ENCODE data around the gene GRHPR. TPM values are rescaled to one million over a fixed set of nuclear protein-coding genes. Genes with fewer than 3 reads are reported as not detected.

The GRHPR gene
- total and polyA plus RNA-seq, 2 donors, result 52.2 to 122 TPM

DNA sequence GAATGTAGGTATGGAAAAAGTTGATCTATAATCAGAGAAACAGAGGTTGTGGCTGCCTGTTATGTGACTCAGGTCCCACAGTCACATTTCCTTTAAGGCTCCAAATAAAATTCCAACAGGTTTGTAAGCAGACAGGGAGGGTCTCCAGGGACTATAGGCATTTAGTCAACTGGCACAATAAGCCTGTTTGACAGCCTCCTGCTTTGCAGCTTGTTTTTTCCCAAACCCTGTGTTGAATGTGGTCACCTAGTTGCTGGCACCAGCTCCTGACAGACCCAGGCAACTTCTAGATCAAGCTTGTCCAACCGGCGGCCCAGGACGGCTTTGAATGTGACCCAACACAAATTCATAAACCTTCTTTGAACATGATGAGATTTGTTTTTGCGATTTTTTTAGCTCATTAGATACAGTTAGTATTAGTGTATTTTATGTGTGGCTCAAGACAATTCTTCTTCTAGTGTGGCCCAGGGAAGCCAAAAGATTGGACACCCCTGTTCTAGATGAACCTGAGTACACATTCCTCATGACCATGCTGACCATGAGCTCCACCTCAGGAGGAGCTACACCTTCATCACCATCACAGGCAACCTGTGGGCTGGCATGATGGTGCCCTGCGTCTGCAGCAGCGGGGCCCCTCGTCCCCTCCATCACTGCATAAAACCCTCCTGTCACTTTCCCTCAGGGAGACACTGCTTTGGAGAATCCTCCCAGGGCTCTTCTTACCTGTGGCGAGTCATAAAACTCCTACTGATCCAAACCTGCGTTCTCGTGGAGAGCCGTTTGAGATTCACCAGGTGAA lies 15.7 kb upstream of the GRHPR start:
- H3K27ac ChIP-seq (ENCODE audit: low read depth), result no peak overlapping the region
- no peak overlapping the region for H3K4me3 ChIP-seq (ENCODE audit: low read depth, low read length)
- no peaks in the 10 kb centered on the region for H3K36me3 ChIP-seq (ENCODE audit: insufficient read depth)
- H3K4me1 ChIP-seq (ENCODE audit: insufficient read depth), result no peaks in the 10 kb centered on the region
- no peak for DNase-seq (ENCODE audit: extremely low spot score)
- 89% methylated on average over 11 of the region's 11 CpGs for WGBS

DNA sequence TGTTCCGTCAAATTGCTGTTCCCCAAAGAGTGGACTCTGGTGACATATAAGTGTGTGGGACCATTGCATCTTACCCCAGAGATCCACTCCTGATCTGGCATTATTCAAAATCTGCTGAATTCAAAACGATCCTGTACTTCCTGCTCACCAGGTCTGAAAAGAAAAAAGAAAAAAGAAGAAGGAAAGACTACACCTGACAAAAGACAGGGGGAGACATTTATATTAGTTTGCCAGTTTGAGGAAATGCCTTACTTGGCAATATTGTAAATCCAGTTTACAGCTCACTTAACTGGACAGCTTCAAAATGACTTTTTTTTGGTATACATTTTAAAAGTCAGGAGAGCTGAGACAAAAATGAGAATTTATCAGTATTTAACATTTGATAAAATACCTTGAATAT lies 15.0 kb upstream of the GRHPR start:
- no peak for DNase-seq (ENCODE audit: extremely low spot score)
- no peaks in the 10 kb centered on the region for H3K4me1 ChIP-seq (ENCODE audit: insufficient read depth)
- no peak overlapping the region for H3K4me3 ChIP-seq (ENCODE audit: low read depth, low read length)
- no peaks in the 10 kb centered on the region for H3K36me3 ChIP-seq (ENCODE audit: insufficient read depth)
- no peak overlapping the region for H3K27ac ChIP-seq (ENCODE audit: low read depth)
- 64% methylated on average over 2 of the region's 2 CpGs for WGBS

DNA sequence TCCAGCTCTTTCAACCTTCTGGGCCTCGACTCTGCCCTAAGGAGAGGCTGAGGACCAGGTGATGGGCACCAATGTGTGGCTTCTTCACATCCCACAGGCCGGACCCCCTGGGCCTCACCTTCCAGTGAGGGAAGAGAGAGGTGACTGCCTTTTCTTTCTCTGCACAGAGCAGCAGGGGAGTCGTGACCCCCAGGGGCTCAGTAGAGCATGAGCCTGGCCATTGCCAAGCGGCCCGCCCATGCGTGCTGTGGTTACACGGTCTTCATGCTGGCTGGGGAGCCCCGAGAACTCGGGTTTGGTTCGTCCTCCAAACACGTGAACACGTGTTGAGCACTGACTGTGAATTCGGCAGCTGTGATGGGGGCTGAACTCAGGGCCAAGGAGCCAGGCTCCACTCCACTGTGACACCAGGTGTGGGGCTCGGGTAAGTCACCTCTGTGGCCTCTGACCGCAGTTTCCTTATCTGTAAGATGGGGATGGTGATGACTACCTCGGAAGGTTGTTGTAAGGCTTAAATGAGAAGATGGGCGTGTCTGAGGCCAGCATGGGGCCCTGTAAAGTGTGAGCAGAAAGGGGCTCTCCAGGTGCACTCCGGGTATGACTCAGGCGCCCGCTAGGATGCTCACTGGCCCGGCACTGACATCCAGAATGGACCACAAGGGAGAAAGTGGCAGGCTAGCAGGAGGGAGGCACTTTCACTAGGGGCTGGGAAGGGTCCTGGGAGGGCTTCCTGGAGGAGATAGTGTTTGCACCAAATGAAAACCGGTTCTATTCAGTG lies 13.4 kb upstream of the GRHPR start:
- no peak overlapping the region for H3K4me3 ChIP-seq (ENCODE audit: low read depth, low read length)
- H3K4me1 ChIP-seq (ENCODE audit: insufficient read depth), result no peaks in the 10 kb centered on the region
- no peak for DNase-seq (ENCODE audit: extremely low spot score)
- no peak overlapping the region for H3K27ac ChIP-seq (ENCODE audit: low read depth)
- 86% methylated on average over 22 of the region's 22 CpGs for whole genome bisulfite sequencing
- no peaks in the 10 kb centered on the region for H3K36me3 ChIP-seq (ENCODE audit: insufficient read depth)

DNA sequence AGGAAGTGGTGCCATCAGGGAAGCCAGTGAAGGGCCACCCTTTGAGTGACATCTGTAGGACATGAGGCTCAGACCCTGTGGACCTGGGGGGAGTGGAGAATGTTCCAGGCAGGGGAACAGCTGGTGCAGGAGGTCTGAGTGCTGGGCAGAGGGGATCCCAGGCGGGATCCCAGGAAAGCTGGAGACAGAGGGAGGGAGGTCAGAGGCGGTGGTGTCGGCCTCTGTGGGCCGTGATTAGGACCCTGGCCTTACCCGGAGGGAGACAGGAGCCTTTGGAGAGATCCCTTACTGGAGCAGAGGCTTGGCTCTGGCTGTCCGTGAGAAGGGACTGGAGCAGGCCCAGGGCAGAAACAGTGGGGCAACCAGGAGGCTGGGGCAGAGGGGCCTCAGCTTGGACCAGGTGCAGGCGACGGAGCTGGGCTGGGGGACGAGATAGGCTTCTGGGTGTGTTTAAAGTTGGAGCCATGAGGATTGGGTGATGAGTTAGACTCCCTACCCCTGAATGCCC lies 12.1 kb upstream of the GRHPR start:
- Histone ChIP-seq H3K4me3 (ENCODE audit: low read depth, low read length) (no peak overlapping the region), H3K27ac (ENCODE audit: low read depth) (no peak overlapping the region), H3K4me1 (ENCODE audit: insufficient read depth) (no peaks in the 10 kb centered on the region), H3K36me3 (ENCODE audit: insufficient read depth) (no peaks in the 10 kb centered on the region)
- WGBS, result 90% methylated on average over 9 of the region's 9 CpGs
- DNase-seq (ENCODE audit: extremely low spot score), result no peak

DNA sequence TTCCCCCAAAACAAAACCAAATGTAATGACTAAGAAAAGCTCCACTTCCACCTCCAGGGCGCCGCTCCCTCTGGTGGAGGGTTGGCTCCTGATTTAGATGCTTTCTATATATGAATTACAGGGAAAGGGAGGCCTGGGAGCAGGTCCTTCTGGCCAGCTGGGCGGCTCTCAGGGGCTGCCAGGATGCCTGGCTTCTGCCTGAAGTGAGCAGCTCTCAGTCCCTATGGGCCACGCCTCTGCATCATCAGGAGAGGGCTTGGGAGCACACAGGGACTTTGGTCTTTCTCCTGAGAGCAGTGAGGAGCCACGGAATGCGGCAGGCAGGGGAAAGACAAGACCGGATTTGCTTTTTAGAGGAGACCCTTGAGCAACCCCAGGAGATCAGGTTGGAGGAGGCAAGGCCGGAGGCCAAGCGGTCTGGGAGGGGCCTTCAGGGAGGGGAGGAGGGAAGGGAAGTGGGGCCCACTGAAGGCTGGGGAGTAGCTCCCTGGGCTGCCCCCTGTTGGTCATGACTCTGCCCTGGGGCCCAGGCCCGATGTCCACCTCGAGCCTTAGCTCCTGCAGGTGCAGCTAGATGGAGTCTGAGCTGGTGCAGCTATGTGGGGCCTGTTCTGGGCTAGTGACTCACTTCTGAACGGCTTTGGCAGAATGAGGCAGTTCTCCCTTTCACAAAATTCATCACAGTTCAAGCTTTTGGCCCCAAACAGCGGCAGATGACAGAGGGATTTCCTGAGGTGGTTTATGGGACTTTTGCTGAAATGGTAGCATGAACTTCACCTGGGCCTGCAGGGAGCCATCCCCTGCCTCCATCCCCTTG lies 11.3 kb upstream of the GRHPR start:
- no peak overlapping the region for H3K27ac ChIP-seq (ENCODE audit: low read depth)
- H3K4me1 ChIP-seq (ENCODE audit: insufficient read depth), result no peaks in the 10 kb centered on the region
- H3K36me3 ChIP-seq (ENCODE audit: insufficient read depth), result no peaks in the 10 kb centered on the region
- 82% methylated on average over 13 of the region's 13 CpGs for WGBS
- H3K4me3 ChIP-seq (ENCODE audit: low read depth, low read length), result no peak overlapping the region
- no peak for DNase-seq (ENCODE audit: extremely low spot score)

DNA sequence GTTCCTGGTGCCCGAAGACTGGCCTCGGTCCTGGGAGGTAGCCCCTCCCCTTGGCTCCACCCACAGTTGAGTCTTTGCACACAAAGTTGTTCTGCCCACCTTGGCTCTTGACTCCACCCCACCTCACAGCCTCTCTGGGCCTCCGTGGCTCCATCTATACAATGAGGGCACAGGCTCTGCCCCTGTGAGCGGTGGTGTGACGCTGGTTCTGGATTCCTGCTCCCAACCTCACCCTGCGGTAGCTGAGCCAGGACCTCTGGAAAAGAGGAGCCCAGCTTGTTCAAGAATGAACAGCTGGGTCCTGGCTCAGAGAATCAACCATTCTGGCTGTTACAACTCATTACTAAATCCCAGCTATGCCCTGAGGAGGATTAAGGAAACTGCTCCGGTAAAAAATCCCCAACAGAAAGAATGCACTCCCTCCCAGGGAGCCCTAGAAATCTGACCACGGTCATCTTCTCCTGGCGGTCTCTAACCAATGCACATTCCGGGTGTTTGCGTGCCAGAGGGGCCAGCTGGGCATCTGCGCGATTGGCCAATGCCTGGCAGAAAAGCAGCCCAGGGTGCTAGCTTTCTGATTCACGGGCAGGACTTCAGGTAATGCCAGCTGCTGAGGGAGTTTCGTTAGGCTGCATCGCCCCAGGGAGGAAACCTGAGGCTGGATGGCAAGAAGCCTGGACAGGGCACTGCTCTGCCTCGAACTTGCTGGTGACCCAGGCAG lies 9.9 kb upstream of the GRHPR start:
- H3K4me1 ChIP-seq (ENCODE audit: insufficient read depth), result no peaks in the 10 kb centered on the region
- H3K4me3 ChIP-seq (ENCODE audit: low read depth, low read length), result no peak overlapping the region
- H3K27ac ChIP-seq (ENCODE audit: low read depth), result no peak overlapping the region
- WGBS, result 65% methylated on average over 17 of the region's 17 CpGs
- no peak for DNase-seq (ENCODE audit: extremely low spot score)
- no peaks in the 10 kb centered on the region for H3K36me3 ChIP-seq (ENCODE audit: insufficient read depth)

- H3K27ac ChIP-seq (ENCODE audit: low read depth), result no peak overlapping the region
- DNase-seq (ENCODE audit: extremely low spot score), result no peak
- no peak overlapping the region for H3K4me3 ChIP-seq (ENCODE audit: low read depth, low read length)
- 90% methylated on average over 4 of the region's 4 CpGs for WGBS
- H3K36me3 ChIP-seq (ENCODE audit: insufficient read depth), result no peaks in the 10 kb centered on the region
- no peaks in the 10 kb centered on the region for H3K4me1 ChIP-seq (ENCODE audit: insufficient read depth)
Observed at GRCh38 chr9:37413311-37413710, 9.2 kb upstream of the GRHPR start.

DNA sequence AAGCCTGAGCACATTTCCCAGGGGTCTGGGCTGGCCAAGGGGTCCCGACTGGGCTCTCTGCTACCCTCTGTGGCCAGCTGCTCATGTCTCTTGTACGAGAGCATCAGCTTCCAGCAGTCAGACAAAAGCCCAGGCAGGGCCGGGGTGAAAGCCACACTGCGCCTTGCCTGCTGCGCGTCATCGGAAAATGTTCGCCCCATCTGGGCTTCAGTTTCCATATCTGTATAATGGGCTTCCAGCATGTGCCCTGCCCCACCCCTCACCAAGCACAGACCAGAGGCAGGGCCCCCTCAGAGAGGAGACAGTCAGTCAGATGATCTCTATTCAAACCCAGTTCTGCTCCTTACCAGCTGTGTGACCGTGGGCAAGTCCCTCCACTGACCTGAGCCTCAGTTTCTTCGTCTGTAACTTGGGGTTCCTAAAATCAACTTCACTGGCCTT lies 8.0 kb upstream of the GRHPR start:
- no peak overlapping the region for H3K4me3 ChIP-seq (ENCODE audit: low read depth, low read length)
- WGBS, result 88% methylated on average over 10 of the region's 10 CpGs
- no peaks in the 10 kb centered on the region for H3K4me1 ChIP-seq (ENCODE audit: insufficient read depth)
- H3K27ac ChIP-seq (ENCODE audit: low read depth), result no peak overlapping the region
- no peak for DNase-seq (ENCODE audit: extremely low spot score)
- H3K36me3 ChIP-seq (ENCODE audit: insufficient read depth), result no peaks in the 10 kb centered on the region

- Histone ChIP-seq H3K27ac (ENCODE audit: low read depth) (no peak overlapping the region), H3K4me1 (ENCODE audit: insufficient read depth) (no peaks in the 10 kb centered on the region), H3K4me3 (ENCODE audit: low read depth, low read length) (no peak overlapping the region), H3K36me3 (ENCODE audit: insufficient read depth) (no peaks in the 10 kb centered on the region)
- DNase-seq (ENCODE audit: extremely low spot score), result peak; percentile 43
- WGBS, result 19% methylated on average over 22 of the region's 22 CpGs
Observed at GRCh38 chr9:37415011-37415719, 7.3 kb upstream of the GRHPR start.

DNA sequence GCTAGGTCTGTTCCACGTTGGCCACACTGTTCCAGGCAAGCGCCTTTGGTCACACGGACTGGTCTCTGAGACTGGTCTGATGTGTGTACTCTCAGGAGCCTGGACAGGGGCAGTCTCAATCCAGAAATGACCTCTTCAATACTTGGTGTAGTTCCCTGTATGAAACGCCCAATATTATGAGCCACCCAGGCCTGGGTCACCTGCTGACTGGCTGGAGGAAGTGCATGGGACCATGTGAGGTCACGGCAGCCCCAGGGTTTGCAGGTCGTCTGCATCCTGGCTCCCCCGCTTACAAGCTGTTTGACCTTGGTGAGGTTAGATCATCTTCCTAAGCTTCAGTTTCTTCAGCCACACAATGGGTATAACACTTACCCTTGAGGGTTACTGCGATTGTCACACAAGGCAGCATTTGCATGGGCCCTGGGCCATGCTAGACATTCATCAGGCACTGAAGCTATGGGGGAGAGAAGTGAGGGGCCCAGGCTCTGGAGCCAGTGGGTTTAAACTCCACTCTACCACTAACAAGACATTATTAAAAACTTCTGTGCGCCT lies 5.2 kb upstream of the GRHPR start:
- no peak for DNase-seq (ENCODE audit: extremely low spot score)
- H3K27ac ChIP-seq (ENCODE audit: low read depth), result no peak overlapping the region
- no peaks in the 10 kb centered on the region for H3K4me1 ChIP-seq (ENCODE audit: insufficient read depth)
- 90% methylated on average over 9 of the region's 9 CpGs for WGBS
- no peak overlapping the region for H3K4me3 ChIP-seq (ENCODE audit: low read depth, low read length)
- H3K36me3 ChIP-seq (ENCODE audit: insufficient read depth), result no peaks in the 10 kb centered on the region

DNA sequence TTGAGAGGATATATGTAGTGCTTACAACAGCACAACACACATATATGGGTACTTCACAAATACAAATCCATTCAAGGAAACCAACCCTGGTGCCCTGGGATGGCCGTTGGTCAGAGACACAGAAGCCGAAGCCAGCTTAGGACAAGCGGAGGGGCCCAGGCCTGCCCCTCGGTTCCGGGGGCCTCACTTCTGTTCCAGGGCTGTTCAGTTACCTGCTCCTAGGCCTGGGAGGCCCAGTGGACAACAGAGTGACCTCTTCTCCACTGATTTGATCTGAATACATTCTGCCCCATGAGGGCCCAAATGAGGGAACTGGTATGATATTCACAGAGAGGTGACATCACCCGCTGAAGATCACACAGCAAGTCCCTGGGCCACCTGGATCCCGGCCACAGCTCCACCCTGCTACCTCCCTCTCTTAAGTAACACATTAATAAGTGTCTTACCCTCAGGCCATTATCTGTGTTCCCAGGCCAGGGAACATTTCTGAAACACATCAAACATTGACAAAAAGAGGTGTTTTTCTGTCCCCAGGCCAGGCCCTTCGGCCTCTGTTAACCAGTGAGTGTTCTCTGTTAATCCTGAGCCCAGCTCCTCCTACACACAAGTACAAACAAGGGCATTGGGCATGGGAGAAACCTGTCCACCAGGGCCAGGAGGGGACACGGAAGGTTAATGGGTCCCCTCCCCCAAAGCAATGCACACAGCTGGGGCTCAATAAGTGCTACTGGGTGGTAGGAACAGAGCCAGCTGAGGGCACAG lies 4.5 kb upstream of the GRHPR start:
- 87% methylated on average over 9 of the region's 9 CpGs for WGBS
- Histone ChIP-seq H3K27ac (ENCODE audit: low read depth) (no peak overlapping the region), H3K36me3 (ENCODE audit: insufficient read depth) (no peaks in the 10 kb centered on the region), H3K4me1 (ENCODE audit: insufficient read depth) (no peaks in the 10 kb centered on the region), H3K4me3 (ENCODE audit: low read depth, low read length) (no peak overlapping the region)
- DNase-seq (ENCODE audit: extremely low spot score), result no peak

DNA sequence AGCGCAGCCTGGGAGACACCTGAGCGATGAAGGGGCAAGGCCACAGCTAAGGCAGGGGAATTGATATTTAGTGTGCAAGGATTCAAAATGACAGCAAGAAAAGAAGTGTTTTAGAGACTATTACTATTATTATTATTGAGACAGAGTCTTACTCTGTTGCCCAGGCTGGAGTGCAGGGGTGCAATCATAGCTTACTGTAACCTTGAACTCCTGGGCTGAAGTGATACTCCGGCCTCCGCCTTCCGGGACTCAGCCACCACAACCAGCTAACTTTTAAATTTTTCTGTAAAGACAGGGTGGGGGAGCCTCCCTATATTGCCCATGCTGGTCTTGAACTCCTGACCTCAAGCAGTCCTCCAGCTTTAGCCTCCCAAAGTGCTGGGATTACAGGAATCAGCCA lies 3.3 kb upstream of the GRHPR start:
- DNase-seq (ENCODE audit: extremely low spot score), result no peak
- 98% methylated on average over 5 of the region's 5 CpGs for WGBS
- Histone ChIP-seq H3K36me3 (ENCODE audit: insufficient read depth) (no peaks in the 10 kb centered on the region), H3K4me3 (ENCODE audit: low read depth, low read length) (no peak overlapping the region), H3K27ac (ENCODE audit: low read depth) (no peak overlapping the region), H3K4me1 (ENCODE audit: insufficient read depth) (no peaks in the 10 kb centered on the region)

Data from urinary bladder (tissue), 4 donors.